ENCODE results near the gene IGSF21.

DNA sequence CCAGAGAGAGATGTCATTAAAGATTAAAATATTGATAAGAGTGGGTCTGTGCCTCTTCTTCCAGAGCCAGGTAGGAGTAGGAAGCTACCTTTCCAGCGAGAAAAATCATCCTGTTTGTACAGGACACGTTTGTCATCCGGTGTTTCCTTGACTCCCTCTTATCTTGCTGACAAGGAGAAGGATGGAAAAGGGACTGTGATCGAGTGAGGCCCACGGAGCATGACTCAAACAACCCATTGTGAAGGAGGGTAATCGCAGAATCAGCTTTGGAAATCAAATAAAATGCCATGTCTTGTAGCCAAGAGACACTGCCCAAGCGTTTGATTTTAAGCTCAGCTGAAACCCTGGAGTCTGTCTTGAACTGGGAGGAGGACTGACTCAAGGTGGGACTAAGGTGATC lies 97.7 kb downstream of the IGSF21 start:
- TF ChIP-seq, protein P1, sequence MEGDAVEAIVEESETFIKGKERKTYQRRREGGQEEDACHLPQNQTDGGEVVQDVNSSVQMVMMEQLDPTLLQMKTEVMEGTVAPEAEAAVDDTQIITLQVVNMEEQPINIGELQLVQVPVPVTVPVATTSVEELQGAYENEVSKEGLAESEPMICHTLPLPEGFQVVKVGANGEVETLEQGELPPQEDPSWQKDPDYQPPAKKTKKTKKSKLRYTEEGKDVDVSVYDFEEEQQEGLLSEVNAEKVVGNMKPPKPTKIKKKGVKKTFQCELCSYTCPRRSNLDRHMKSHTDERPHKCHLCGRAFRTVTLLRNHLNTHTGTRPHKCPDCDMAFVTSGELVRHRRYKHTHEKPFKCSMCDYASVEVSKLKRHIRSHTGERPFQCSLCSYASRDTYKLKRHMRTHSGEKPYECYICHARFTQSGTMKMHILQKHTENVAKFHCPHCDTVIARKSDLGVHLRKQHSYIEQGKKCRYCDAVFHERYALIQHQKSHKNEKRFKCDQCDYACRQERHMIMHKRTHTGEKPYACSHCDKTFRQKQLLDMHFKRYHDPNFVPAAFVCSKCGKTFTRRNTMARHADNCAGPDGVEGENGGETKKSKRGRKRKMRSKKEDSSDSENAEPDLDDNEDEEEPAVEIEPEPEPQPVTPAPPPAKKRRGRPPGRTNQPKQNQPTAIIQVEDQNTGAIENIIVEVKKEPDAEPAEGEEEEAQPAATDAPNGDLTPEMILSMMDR (IDR thresholded peaks at IDR 0.05), result no peak
- no peak for TF ChIP-seq POLR2A (IDR thresholded peaks at IDR 0.05)
